GM23248 (cell line): Measurements from ENCODE around the gene MRPL10. TPM values are rescaled to one million over a fixed set of nuclear protein-coding genes. Genes with fewer than 3 reads are reported as not detected.

Experiments
- DNase-seq: peaks from one replicate; pipeline ENCODE4 v3.0.0-alpha.2; 2015
- H2AFZ ChIP-seq: fragments of 200-600 bp; sonication (generic); 2 replicates; pipeline ENCODE4 v1.6.1; 2016; ENCODE audit warnings: antibody characterized with exemption
- H3F3A ChIP-seq: fragments of 200-600 bp; sonication (generic); 2 replicates; pipeline ENCODE4 v1.6.1; 2016; ENCODE audit warnings: mild to moderate bottlenecking, antibody characterized with exemption, mixed run types; ENCODE audit not compliant: insufficient read depth
- H3K27ac ChIP-seq: fragments of 200-600 bp; sonication (generic); 2 replicates; pipeline ENCODE4 v1.5.1; 2016; ENCODE audit warnings: mild to moderate bottlenecking
- H3K27me3 ChIP-seq: fragments of 200-600 bp; sonication (generic); replicated peaks from 2 replicates; pipeline ENCODE4 v1.6.1; 2016; ENCODE audit warnings: mild to moderate bottlenecking; ENCODE audit not compliant: insufficient read depth
- H3K36me3 ChIP-seq: fragments of 200-600 bp; sonication (generic); 2 replicates; pipeline ENCODE4 v1.6.1; 2016; ENCODE audit warnings: low read depth, mild to moderate bottlenecking
- H3K4me1 ChIP-seq: fragments of 200-600 bp; sonication (generic); 2 replicates; pipeline ENCODE4 v1.6.1; 2016; ENCODE audit warnings: mild to moderate bottlenecking; ENCODE audit not compliant: insufficient read depth
- H3K4me2 ChIP-seq: fragments of 200-600 bp; sonication (generic); one replicate; pipeline ENCODE4 v1.6.1; 2016; ENCODE audit warnings: mild to moderate bottlenecking; ENCODE audit not compliant: unreplicated experiment
- H3K4me3 ChIP-seq: fragments of 200-600 bp; sonication (generic); 2 replicates; pipeline ENCODE4 v1.5.1; 2016; ENCODE audit warnings: mild to moderate bottlenecking
- H3K79me2 ChIP-seq: fragments of 200-600 bp; sonication (generic); 2 replicates; pipeline ENCODE4 v1.6.1; 2016; ENCODE audit warnings: mild to moderate bottlenecking; ENCODE audit not compliant: insufficient read depth
- H3K9ac ChIP-seq: fragments of 200-600 bp; sonication (generic); 2 replicates; pipeline ENCODE4 v1.6.1; 2016; ENCODE audit warnings: mild to moderate bottlenecking
- H3K9me2 ChIP-seq: fragments of 200-600 bp; sonication (generic); 2 replicates; pipeline ENCODE4 v1.6.1; 2016; ENCODE audit warnings: mixed run types, mild to moderate bottlenecking, moderate library complexity; ENCODE audit not compliant: insufficient read depth
- H3K9me3 ChIP-seq: fragments of 200-600 bp; sonication (generic); one replicate; pipeline ENCODE4 v1.6.1; 2017; ENCODE audit warnings: low read depth
- H4K20me1 ChIP-seq: fragments of 200-600 bp; sonication (generic); 2 replicates; pipeline ENCODE4 v1.6.0; 2016; ENCODE audit not compliant: insufficient read depth
- EZH2 ChIP-seq: fragments of 200-600 bp; sonication (generic); IDR thresholded peaks from 2 replicates; pipeline ENCODE4 v1.6.1; 2018; ENCODE audit warnings: antibody characterized with exemption, mild to moderate bottlenecking; ENCODE audit not compliant: insufficient read depth, poor library complexity, severe bottlenecking
- EZH2phosphoT487 ChIP-seq: fragments of 200-600 bp; sonication (generic); IDR thresholded peaks from 2 replicates; pipeline ENCODE4 v1.6.1; 2018; ENCODE audit warnings: antibody characterized with exemption, moderate library complexity, mild to moderate bottlenecking, low read depth; ENCODE audit not compliant: insufficient read depth
- WGBS, 2 experiments: methylation state at CpG; one replicate each; pipeline ENCODE4 v1.1.6; 2015 to 2017; ENCODE audit warnings: low lambda C conversion rate in 2 of 2, low coverage in 1 of 2; ENCODE audit errors: missing lambda C conversion rate in 2 of 2; 5-methylcytosine and 5-hydroxymethylcytosine counted together
- in situ Hi-C: fragments of 300-500 bp; cut with MboI; formaldehyde crosslinking; loops from 2 replicates; pipeline ENCODE4 v1.15.0; 2020
- polyA plus RNA-seq: library from polyadenylated mRNA; unstranded; fragments of >200 nt; fragmentation: Nextera tagmentation; extraction: Ambion mirVana; gene quantifications from 2 replicates; pipeline ENCODE4 v1.2.1, GENCODE V29; 2016
- total RNA-seq: library from RNA; depleted of rRNA; stranded (reverse); fragments of >200 nt; shearing (Covaris generic); gene quantifications from 2 replicates; pipeline ENCODE4 v1.2.3, GENCODE V29; 2014

The MRPL10 gene
- total and polyA plus RNA-seq, 2 experiments from 2014 or later, result 30.6 to 37.3 TPM

- in situ Hi-C loops, result no loop called here
- Histone ChIP-seq H3K27ac (no peak overlapping the region), H3K9me3 (no peaks in the 10 kb centered on the region), H3K4me2 (no peak overlapping the region), H3F3A (no peaks in the 10 kb centered on the region), H2AFZ (no peak overlapping the region), H3K79me2 (no peaks in the 10 kb centered on the region), H3K9me2 (no peaks in the 10 kb centered on the region), H3K9ac (no peak overlapping the region), H3K27me3 (peaks cover 38% of the 10 kb centered on the region), H4K20me1 (no peaks in the 10 kb centered on the region), H3K4me3 (no peak overlapping the region), H3K36me3 (no peaks in the 10 kb centered on the region), H3K4me1 (peaks cover 4% of the 10 kb centered on the region; the same call in 1 of the 2 replicates)
- TF ChIP-seq EZH2, result no peak
- TF ChIP-seq EZH2phosphoT487, result no peak
- no peak for DNase-seq
Observed at GRCh38 chr17:47856830-47857229, 25.5 kb upstream of the MRPL10 start.

GRCh38 chr17:47855737-47856136 lies 24.4 kb upstream of the MRPL10 start:
- Histone ChIP-seq H4K20me1 (no peaks in the 10 kb centered on the region), H3K4me2 (no peak overlapping the region), H3K9me2 (no peaks in the 10 kb centered on the region), H3K36me3 (no peaks in the 10 kb centered on the region), H3K9me3 (no peaks in the 10 kb centered on the region), H3K4me1 (peaks cover 4% of the 10 kb centered on the region; the same call in 1 of the 2 replicates), H3K79me2 (no peaks in the 10 kb centered on the region), H3K27me3 (peaks cover 39% of the 10 kb centered on the region), H3K4me3 (no peak overlapping the region), H3K9ac (no peak overlapping the region), H2AFZ (peak overlapping the region; percentile 24; the same call in 1 of the 2 replicates), H3F3A (no peaks in the 10 kb centered on the region), H3K27ac (no peak overlapping the region)
- no peak for DNase-seq
- WGBS, 2 experiments, result 27 to 33% methylated on average over 3 of the region's 3 CpGs
- TF ChIP-seq EZH2phosphoT487 (no peak), EZH2 (no peak)
- in situ Hi-C loops, result no loop called here

- no peaks in the 10 kb centered on the region for H3K36me3 ChIP-seq
- WGBS, 2 experiments, result 34 to 36% methylated on average over 5 of the region's 5 CpGs
- H3K9me3 ChIP-seq, result no peaks in the 10 kb centered on the region
- no peak overlapping the region for H3K4me3 ChIP-seq
- no peak for DNase-seq
- no peaks in the 10 kb centered on the region for H3K9me2 ChIP-seq
- H3K79me2 ChIP-seq, result no peaks in the 10 kb centered on the region
- in situ Hi-C loops, result no loop called here
- H3K27me3 ChIP-seq, result peaks cover 39% of the 10 kb centered on the region
- no peak overlapping the region for H2AFZ ChIP-seq
- no peak overlapping the region for H3K4me2 ChIP-seq
- no peak for TF ChIP-seq EZH2phosphoT487
- TF ChIP-seq EZH2, result no peak
- H3K27ac ChIP-seq, result no peak overlapping the region
- H3K9ac ChIP-seq, result no peak overlapping the region
- no peaks in the 10 kb centered on the region for H4K20me1 ChIP-seq
- peaks cover 4% of the 10 kb centered on the region; the same call in 1 of the 2 replicates for H3K4me1 ChIP-seq
- no peaks in the 10 kb centered on the region for H3F3A ChIP-seq
Observed at GRCh38 chr17:47853616-47854015, 22.3 kb upstream of the MRPL10 start.

GRCh38 chr17:47852113-47852949 lies 21.0 kb upstream of the MRPL10 start:
- DNase-seq, result peak; percentile 37
- Histone ChIP-seq H3F3A (no peaks in the 10 kb centered on the region), H3K9me2 (no peaks in the 10 kb centered on the region), H3K36me3 (no peaks in the 10 kb centered on the region), H3K27me3 (peaks cover 39% of the 10 kb centered on the region), H2AFZ (no peak overlapping the region), H3K4me2 (no peak overlapping the region), H3K9ac (no peak overlapping the region), H3K79me2 (no peaks in the 10 kb centered on the region), H3K4me3 (no peak overlapping the region), H3K27ac (no peak overlapping the region), H4K20me1 (no peaks in the 10 kb centered on the region), H3K4me1 (peaks cover 4% of the 10 kb centered on the region; the same call in 1 of the 2 replicates), H3K9me3 (no peaks in the 10 kb centered on the region)
- in situ Hi-C loops, result no loop called here
- TF ChIP-seq EZH2, result peak; percentile 66
- TF ChIP-seq EZH2phosphoT487, result no peak
- 31 to 36% methylated on average over 30 to 32 of the region's 32 CpGs for WGBS, 2 experiments
